H1 (cell line): ENCODE data around the gene GIPC2. TPM values are rescaled to one million over a fixed set of nuclear protein-coding genes. Genes with fewer than 3 reads are reported as not detected.

Source experiments
- ASH2L ChIP-seq: fragments of 200-600, 300-600 bp; sonication (generic); IDR thresholded peaks from one replicate; pipeline ENCODE4 v1.7.1; 2017; ENCODE audit warnings: low read length
- BACH1 ChIP-seq: IDR thresholded peaks from 2 replicates; pipeline ENCODE4 v1.6.1; 2012; ENCODE audit warnings: low read length, improper control_type of control experiment
- BRCA1 ChIP-seq: IDR thresholded peaks from 2 replicates; pipeline ENCODE4 v1.6.1; 2012; ENCODE audit warnings: low read depth, low read length, improper control_type of control experiment
- CBX5 ChIP-seq: fragments of 300-800, 300-1000 bp; sonication (generic); IDR thresholded peaks from 2 replicates; pipeline ENCODE4 v1.7.1; 2016; ENCODE audit warnings: antibody characterized with exemption, low read length, low read depth
- CHD1 ChIP-seq: IDR thresholded peaks from 2 replicates; pipeline ENCODE4 v1.6.1; 2012; ENCODE audit warnings: low read depth, low read length, improper control_type of control experiment
- EP300 ChIP-seq, 2 experiments: IDR thresholded peaks; 1 replicate in 1 of 2; 2 replicates in 1 of 2; pipeline ENCODE4 v1.6.1; 2011 to 2012; ENCODE audit warnings: low read depth in 2 of 2, low read length in 2 of 2, mild to moderate bottlenecking in 2 of 2, borderline replicate concordance in 1 of 2, inconsistent platforms in 1 of 2, moderate library complexity in 1 of 2
- HDAC2 ChIP-seq, 2 experiments: fragments of 300-600 bp in 1 of 2; sonication (generic) in 1 of 2; IDR thresholded peaks; 2 replicates each; pipeline ENCODE4 v1.6.1; 2011 to 2012; ENCODE audit warnings: low read depth in 2 of 2, low read length in 2 of 2, mild to moderate bottlenecking in 2 of 2, moderate library complexity in 2 of 2, borderline replicate concordance in 1 of 2, inconsistent platforms in 1 of 2
- JUN ChIP-seq: IDR thresholded peaks from 2 replicates; pipeline ENCODE4 v1.6.1; 2011; ENCODE audit warnings: low read depth, mild to moderate bottlenecking, improper control_type of control experiment, low read length
- MAFK ChIP-seq: IDR thresholded peaks from 2 replicates; pipeline ENCODE4 v1.6.1; 2012; ENCODE audit warnings: low read depth, mild to moderate bottlenecking, improper control_type of control experiment, low read length
- NANOG ChIP-seq: IDR thresholded peaks from 2 replicates; pipeline ENCODE4 v1.6.1; 2011; ENCODE audit warnings: low read length, low read depth, mild to moderate bottlenecking, inconsistent platforms; ENCODE audit not compliant: insufficient read depth, poor library complexity, severe bottlenecking
- NRF1 ChIP-seq: IDR thresholded peaks from 2 replicates; pipeline ENCODE4 v1.6.1; 2011; ENCODE audit warnings: mild to moderate bottlenecking, low read depth, low read length, improper control_type of control experiment
- POU5F1 ChIP-seq: IDR thresholded peaks from 2 replicates; pipeline ENCODE4 v1.6.1; 2011; ENCODE audit warnings: low read depth, mild to moderate bottlenecking, low read length, moderate library complexity
- RBBP5 ChIP-seq: IDR thresholded peaks from 2 replicates; pipeline ENCODE4 v1.7.1; 2012; ENCODE audit warnings: low read depth, mild to moderate bottlenecking, inconsistent platforms, low read length, moderate library complexity, borderline replicate concordance
- RNF2 ChIP-seq: fragments of 200-900, 300-1000 bp; sonication (generic); IDR thresholded peaks from 2 replicates; pipeline ENCODE4 v1.7.1; 2016; ENCODE audit warnings: borderline replicate concordance, low read depth, mild to moderate bottlenecking, antibody characterized with exemption, low read length; ENCODE audit not compliant: poor library complexity, severe bottlenecking; ENCODE audit errors: missing control alignments
- SIRT6 ChIP-seq: IDR thresholded peaks from one replicate; pipeline ENCODE4 v1.7.1; 2012; ENCODE audit warnings: low read length, inconsistent platforms
- SP1 ChIP-seq: IDR thresholded peaks from 2 replicates; pipeline ENCODE4 v1.6.1; 2011; ENCODE audit warnings: low read depth, low read length
- TBP ChIP-seq: IDR thresholded peaks from 2 replicates; pipeline ENCODE4 v1.6.1; 2011; ENCODE audit warnings: low read depth, low read length, improper control_type of control experiment
- ZNF274 ChIP-seq: IDR thresholded peaks from 2 replicates; pipeline ENCODE4 v1.7.0; 2012; ENCODE audit warnings: low read length, borderline replicate concordance; ENCODE audit errors: extremely low read depth
- polyA plus RNA-seq, 7 experiments: library from polyadenylated mRNA; depleted of rRNA in 3 of 7; stranded (reverse) in 5 of 7; unstranded in 2 of 7; fragments of >200 nt in 5 of 7; fragments of 200-250 nt in 2 of 7; gene quantifications; 1 replicate in 5 of 7; 2 replicates in 1 of 7; 4 replicates in 1 of 7; pipeline versions ENCODE4 v1.2.1 to v1.2.3, GENCODE V29; 2011 to 2013; ENCODE audit warnings: missing spikeins in 2 of 7, mixed read lengths in 2 of 7
- total RNA-seq: library from RNA; stranded (reverse); fragmentation: NEBNext Ultra II Directional; extraction: Animal tissue kit (Norgen Biotek cat#: 25700); gene quantifications from 2 replicates; pipeline ENCODE4 v1.2.1, GENCODE V29; 2021
- TF ChIP-seq, protein P1 (sequence below), 3 experiments: IDR thresholded peaks; 1 replicate in 2 of 3; 2 replicates in 1 of 3; pipeline versions ENCODE4 v1.5.1 to v1.6.1; 2011; ENCODE audit warnings: low read length in 3 of 3, mild to moderate bottlenecking in 3 of 3, inconsistent platforms in 2 of 3, low read depth in 1 of 3, moderate library complexity in 1 of 3; ENCODE audit not compliant: insufficient read depth in 1 of 3; ENCODE audit errors: control extremely low read depth in 1 of 3
- TF ChIP-seq, protein P2 (sequence below): IDR thresholded peaks from 2 replicates; pipeline ENCODE4 v1.6.1; 2011; ENCODE audit warnings: low read length, improper control_type of control experiment

The GIPC2 gene
- total and polyA plus RNA-seq, 2 of the 8 experiments (the other 6 are each of a cell fraction or from before 2014, with no cell fraction given), result 0.29 to 0.69 TPM

DNA sequence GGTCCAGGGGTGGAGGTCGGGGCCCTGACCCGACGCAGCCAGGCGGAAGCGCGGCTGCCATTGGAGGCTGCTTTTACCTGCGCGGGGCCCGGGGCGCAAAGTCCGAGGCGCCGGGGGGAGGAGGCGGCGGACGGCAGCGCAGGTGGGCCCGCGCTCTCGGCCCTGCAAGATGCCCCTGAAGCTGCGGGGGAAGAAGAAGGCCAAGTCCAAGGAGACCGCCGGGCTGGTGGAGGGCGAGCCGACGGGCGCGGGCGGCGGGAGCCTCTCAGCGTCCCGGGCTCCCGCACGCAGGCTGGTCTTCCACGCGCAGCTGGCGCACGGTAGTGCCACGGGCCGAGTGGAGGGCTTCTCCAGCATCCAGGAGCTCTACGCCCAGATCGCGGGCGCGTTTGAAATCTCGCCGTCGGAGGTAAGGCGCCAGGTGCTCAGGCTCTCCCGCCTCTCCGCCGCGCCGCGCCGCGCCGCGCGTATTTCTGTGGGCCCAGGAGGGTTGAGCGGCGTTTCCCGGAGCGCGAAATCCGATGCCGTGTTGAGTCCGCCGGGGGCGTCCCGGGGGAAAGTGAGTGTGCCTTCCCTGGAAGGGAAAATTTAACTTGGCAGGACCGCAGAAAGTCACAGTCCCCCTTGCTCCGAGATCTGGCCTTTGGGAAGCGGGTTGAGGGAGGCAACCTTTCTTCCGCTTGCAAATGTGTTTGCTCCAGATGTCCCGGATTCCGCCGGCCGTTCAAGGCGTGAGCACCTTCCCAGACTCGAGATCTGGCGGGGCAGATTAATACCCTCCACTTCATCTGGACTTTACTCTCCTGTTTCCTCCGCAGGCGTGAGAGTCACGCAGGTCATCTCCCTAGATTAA is at the start of gene GIPC2 (continued):
- TF ChIP-seq ZNF274 (no peak), BRCA1 (no peak), CHD1 (no peak), POU5F1 (no peak), TBP (peak; percentile 41; the same call in 1 of the 2 replicates), RBBP5 (peak; percentile 62; the same call in 1 of the 2 replicates), JUN (no peak), BACH1 (peak; percentile 36; the same call in 1 of the 2 replicates), ASH2L (peak; percentile 92), RNF2 (peak; percentile 60), SIRT6 (no peak), CBX5 (no peak), SP1 (no peak), NRF1 (no peak), HDAC2 (IDR thresholded peaks at IDR 0.05; ENCODE audit: borderline replicate concordance in 1 of 2, low read depth in 2 of 2, low read length in 2 of 2) (peak; percentile 5 to 82; a peak in 2 of 4 replicates), EP300 (IDR thresholded peaks at IDR 0.05; ENCODE audit: borderline replicate concordance in 1 of 2, low read depth in 2 of 2, low read length in 2 of 2) (no peak), NANOG (no peak), MAFK (no peak)
- TF ChIP-seq, protein P1, sequence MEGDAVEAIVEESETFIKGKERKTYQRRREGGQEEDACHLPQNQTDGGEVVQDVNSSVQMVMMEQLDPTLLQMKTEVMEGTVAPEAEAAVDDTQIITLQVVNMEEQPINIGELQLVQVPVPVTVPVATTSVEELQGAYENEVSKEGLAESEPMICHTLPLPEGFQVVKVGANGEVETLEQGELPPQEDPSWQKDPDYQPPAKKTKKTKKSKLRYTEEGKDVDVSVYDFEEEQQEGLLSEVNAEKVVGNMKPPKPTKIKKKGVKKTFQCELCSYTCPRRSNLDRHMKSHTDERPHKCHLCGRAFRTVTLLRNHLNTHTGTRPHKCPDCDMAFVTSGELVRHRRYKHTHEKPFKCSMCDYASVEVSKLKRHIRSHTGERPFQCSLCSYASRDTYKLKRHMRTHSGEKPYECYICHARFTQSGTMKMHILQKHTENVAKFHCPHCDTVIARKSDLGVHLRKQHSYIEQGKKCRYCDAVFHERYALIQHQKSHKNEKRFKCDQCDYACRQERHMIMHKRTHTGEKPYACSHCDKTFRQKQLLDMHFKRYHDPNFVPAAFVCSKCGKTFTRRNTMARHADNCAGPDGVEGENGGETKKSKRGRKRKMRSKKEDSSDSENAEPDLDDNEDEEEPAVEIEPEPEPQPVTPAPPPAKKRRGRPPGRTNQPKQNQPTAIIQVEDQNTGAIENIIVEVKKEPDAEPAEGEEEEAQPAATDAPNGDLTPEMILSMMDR (IDR thresholded peaks at IDR 0.05; ENCODE audit: control extremely low read depth in 1 of 3, insufficient read depth in 1 of 3, low read depth in 1 of 3, low read length in 3 of 3), result no peak
- TF ChIP-seq, protein P2, sequence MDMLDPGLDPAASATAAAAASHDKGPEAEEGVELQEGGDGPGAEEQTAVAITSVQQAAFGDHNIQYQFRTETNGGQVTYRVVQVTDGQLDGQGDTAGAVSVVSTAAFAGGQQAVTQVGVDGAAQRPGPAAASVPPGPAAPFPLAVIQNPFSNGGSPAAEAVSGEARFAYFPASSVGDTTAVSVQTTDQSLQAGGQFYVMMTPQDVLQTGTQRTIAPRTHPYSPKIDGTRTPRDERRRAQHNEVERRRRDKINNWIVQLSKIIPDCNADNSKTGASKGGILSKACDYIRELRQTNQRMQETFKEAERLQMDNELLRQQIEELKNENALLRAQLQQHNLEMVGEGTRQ, result no peak
